GM18909 (cell line): Measurements from ENCODE around the gene RASEF.

ENCODE experiments used
- ATAC-seq: cut with Tn5 transposase; IDR thresholded peaks from one replicate; pipeline ENCODE4 v1.9.1; 2021; ENCODE audit warnings: mild to moderate bottlenecking; ENCODE audit not compliant: unreplicated experiment, poor library complexity

RASEF gene

DNA sequence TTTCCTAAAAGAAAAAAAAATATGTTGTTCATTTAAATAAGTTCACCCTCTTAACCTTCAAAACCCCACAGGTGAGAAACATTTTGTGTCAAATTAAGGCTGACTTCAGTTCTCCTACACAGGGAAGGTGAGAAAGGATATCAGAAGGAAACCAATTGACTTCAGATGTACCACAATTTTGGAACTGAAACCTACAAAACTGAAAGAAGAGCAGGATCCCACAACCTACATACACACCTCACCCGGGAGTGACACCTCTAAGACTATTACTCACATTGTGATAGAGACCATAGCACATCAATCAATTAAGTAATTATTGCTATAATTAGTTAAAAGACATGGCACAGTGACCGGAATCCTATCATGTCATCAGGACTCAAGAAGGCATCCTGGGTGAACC is 47.0 kb downstream of the RASEF start:
- ATAC-seq, result no peak

DNA sequence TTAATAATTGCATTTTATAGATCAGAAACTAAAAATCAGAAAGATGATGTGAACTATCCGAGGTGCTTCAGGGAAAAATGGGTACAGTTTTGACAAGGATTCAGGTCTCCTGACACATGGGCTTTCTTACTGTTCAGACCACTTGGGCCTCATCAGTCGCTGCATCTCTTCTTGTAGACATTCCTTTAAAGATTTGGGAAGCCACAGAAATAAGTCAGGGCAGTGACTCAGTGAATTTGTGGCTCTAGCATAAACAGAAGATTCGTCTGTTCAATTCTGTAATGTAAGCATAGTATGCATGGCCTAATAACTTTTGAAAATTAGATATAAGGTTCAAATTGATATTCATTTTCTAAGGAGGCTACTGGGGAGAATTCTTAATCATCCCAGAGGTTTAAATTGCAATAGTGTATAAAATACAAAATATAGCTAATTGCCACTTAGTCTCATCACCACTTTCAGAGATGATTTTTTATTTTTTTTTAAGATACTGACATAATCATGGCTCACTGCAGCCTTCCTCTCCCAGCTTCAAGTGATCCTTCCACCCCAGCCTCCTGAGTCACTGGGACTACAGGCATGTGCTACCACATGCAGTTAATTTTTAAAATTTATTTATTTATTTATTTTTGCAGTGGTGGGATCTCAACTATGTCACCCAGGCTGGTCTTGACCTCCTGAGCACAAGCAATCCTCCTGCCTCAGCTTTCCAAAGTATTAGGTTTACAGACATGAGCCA is 48.9 kb downstream of the RASEF start:
- no peak for ATAC-seq

DNA sequence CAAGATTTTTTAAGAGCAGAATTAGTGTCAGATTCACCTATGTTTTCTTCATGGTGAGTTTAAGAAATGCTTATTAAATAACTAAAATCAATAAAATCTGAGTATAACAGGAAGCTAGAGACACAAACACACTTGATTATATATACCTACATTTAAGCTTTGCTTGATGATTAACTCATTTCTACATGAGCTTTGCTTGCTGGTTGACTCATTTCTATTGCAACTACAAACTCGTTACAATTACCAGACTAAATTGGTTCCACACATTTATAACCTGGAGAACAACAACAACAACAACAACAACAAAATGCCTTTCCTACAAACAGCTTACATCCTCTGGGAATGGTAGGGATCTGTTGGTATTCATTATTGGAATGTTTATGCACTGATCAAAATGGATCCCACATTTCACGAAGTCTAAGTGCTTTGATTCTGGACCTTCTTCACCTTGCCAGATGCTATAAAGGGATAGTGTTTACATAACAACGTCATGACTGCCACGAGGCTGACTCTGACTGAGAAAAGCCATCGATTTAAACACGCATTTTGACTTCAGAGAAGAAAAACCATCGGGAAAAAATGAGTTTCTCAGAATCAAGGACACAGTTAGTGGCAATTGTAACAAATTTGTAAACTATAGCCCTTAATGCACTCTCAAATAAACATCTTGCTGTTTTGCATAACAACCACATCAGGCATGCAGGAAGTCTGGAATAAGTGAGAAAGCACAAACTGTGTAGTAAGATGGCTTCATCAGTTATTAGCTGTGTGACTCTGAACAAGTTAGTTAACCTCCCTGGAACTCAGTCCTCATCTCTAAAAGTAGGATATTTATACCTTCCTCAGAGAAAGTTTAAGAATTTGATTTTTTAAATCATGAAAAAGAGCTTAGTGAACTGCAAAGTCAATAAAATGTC is 49.8 kb downstream of the RASEF start:
- no peak for ATAC-seq

DNA sequence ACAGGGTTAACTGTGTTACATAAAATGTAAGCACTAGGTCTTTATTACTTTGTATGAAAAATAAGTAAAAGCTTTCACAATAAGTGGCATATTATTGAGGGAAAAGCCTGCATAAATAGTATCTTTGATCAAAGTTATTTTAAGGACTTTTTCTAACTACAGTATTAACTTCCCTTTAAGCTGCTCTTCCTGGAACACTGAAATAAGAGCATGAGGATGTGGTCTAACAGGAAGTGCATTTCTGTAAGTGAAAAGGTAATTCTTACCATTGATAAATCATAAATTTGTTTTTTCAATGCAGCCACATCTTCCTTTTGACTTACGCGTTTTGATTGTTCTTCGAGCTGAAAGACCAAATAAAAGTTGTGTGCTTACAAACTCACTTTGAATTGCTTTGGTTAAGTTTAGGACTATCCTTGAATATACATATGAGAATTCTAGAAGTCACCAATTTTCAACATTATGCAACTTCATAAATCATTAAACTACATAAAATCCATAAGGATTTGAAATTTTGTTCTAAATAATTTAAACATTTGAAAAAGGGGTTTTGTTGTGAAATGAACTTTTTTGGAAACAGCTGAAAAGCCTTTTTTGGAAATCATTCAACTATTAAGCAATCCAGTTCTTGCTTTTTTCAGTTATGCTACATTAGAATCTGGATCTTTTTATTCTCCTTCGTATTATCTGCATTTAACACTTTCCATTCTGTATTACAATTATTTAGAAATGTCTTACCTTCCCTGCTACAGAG is 50.6 kb downstream of the RASEF start:
- ATAC-seq, result no peak

DNA sequence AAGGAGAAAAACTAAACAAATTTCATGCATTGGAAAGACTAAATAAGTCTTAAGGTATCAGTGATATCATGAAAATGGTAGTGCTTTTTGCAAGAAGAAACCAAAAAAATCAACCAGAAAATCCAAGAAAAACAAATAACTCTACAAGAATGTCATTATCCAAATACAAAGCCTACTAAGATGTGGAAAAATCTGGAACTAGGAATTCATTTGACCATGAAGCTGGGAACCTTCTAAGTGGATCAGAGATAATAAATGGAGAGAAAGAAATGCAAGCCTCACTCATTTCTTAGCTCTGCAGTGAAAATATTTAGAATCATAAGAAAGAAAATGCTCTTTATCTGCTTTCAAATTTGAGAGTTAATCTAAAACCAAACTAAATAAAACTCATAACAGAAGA is 51.3 kb downstream of the RASEF start:
- no peak for ATAC-seq

DNA sequence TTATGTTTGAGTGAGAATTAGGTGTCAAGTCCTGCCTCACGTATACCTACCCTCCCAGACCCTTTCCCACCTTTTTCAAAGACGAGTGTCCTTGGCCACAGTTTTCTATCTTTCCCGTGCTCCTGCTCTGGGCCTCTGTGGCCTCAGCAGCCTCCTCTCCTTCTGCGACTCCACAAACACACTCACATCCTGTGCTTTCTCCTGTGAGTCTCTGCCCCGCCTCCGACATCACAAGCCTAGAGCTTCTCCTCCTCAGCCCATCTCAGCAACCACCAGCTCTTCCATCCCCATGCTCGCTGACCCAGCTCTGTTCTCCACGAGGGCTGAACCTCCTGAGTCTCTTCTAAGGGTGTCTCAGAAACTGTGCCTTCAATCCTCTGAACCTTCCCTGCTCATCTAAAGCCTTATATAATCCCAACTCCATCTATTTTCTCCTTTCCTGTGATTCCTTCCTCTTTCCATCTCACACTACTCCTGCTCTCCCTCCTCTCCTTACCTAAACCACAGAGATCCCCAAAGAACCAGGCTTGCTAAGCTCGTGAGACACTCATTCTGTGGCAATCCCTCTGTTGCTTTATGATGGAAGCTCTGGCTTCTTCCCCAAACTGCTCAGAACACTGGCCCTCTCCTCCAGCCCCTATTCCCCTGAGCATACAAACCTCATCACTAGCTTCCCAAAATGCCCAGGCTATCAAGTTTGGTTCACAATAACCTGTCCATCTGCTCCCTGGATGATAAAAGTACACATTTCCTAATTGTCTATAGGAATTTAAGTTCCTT is 55.2 kb downstream of the RASEF start:
- ATAC-seq, result no peak

DNA sequence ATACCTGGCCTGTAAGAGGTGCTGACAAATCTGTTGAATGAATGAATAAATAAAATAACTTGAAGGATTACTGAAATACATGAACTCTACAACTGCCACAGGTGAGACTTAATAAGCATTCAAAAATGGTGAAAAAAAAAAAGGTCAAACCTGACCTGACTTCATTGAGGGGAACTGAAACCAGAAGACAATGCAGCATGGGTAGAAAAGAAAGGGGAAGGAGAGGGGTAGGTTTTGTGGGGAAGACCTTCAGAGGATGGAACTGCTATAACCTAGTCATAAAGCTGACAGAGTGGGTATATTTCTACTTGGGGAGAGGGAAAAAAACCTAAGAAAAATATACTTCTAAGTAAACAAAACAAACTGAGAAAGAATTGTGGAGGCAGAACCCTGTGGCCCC is 56.6 kb downstream of the RASEF start:
- ATAC-seq, result peak; percentile 69

DNA sequence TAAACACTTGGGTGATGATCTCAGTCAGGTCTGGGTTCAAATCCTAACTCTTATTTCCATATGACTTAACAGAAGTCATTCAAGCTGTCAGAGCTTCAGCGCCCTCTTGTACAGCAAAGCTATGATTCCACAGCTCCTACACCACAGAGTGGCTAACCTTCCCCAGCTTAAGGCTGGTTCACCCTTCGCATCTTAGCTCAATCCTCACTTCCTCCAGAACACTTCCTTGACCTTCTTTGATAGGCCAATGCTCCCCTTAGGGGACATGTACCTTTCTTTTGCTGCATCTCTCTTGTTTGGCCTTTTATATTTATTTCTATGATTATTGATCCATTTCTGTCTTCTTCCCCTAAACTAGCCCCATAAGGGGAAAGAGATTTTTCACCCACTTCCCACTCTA is 57.0 kb downstream of the RASEF start:
- ATAC-seq, result no peak

DNA sequence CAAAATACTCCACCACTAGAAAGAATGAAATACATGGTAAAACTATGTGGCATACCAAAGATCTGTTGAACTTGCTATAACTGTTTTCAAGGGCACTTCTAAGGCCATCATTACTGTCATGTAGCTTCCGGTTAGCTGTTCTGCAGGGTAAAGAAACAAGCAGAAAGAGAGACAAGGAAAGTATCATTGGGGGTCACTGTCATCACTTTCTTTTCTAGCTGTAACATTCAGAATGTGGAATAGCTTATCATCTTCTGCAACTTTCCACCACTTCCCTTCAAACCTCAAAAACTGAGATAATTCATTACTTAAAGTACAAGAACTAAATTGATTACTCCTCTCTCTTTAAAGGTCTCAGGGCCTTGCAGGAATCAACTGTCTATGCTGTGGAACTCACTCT is 57.6 kb downstream of the RASEF start:
- ATAC-seq, result no peak

DNA sequence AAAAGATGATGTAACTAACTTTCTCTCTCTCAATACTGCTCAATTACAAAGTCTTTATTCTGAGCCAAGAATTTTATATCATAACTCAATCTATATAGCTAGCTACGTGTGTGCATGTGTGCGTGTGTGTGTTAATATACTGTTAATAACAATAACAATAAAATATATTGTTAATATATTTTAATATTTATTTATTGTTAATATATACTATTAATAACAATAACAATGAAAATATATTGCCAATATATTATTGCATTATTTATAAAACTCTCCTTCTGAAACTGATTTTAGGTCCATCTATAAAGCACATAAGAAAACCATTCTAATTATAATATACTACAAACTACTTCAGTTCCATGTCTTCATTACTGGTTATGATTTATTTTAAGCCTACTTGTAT is 60.6 kb downstream of the RASEF start:
- ATAC-seq, result no peak

DNA sequence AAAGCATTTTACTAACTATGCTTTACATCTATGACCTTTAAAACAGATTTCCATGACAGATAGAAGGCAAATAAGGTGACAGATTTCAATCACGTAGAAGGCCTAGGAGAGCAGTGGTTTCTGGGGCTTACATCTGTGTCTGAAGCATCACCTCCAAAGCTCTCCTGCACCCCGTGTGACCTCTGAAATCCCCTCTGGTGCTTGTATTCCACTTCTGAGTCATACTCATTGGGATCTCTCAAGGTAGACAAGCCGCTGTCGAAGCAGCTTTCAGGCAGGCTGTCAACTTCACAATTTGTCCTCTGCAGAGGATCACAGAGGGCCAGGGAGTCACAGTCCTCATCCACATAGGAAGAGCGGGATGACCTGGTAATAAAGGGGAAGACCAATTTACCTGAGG is 62.2 kb downstream of the RASEF start:
- no peak for ATAC-seq

DNA sequence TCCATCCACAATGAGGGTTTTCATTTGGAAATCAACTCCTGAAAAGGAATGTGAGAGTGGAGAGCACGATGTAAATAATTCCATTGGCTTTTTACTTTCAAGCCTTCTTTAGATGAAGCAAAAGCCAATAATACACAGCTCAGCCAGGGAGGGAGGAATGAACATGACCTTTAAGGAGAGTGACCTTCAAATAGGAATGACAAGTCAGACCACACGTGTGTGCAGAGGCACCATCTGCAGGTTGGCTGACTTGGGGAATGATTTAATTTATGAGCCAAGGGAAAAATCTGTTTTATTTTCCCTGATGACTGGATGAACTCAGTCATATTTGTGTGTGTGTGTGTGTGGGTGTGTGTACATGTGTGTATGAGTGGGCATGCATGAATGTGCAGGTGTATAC is 64.5 kb downstream of the RASEF start:
- no peak for ATAC-seq

DNA sequence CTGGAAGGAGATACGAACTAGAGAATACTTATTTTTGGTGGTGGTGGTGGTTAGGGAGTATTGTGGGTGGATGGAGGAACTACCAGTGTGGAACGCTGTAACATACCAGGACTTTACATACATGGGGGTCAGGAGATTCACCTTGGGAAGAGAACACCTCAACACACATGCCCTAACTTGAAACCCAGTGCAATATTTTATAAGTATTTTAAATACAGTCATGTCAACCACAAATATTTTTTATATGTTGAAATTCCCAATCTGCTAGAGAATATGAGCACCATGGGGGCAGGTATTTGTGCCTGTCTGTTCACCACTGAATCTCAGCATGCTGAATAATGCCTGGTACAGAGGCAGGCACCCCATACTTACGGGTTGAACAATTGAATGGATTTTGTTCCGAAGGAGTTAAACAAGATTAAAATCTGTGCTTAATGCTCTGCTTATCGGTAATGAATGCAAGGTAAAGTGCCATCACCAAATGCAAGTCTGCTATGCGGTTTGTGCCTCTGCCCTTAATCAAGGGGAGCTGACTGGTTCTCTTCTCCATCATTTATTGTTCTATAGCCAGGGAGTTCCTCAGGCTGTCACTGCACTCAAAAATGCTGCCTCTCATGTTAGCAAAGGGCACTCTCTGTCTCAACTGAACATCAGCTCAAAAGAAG is 65.3 kb downstream of the RASEF start:
- no peak for ATAC-seq

DNA sequence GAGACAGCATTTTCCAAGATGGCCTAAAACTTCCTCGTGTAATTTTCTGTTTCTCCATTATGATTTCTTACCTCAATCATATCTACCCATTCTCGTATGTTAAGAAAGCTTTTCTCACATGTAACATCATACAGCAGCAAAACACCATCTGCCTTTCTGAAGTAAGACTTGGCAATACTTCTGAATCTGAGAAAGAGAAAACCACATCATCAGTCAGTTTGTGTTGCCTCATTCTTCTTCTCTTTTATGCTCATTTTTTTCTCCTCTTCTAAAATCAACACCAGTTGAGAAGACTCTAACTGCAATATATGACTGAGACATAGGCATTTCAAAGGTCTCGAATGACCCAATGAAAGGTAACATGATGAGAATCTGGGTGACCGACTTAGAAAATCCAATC is 66.0 kb downstream of the RASEF start:
- no peak for ATAC-seq

DNA sequence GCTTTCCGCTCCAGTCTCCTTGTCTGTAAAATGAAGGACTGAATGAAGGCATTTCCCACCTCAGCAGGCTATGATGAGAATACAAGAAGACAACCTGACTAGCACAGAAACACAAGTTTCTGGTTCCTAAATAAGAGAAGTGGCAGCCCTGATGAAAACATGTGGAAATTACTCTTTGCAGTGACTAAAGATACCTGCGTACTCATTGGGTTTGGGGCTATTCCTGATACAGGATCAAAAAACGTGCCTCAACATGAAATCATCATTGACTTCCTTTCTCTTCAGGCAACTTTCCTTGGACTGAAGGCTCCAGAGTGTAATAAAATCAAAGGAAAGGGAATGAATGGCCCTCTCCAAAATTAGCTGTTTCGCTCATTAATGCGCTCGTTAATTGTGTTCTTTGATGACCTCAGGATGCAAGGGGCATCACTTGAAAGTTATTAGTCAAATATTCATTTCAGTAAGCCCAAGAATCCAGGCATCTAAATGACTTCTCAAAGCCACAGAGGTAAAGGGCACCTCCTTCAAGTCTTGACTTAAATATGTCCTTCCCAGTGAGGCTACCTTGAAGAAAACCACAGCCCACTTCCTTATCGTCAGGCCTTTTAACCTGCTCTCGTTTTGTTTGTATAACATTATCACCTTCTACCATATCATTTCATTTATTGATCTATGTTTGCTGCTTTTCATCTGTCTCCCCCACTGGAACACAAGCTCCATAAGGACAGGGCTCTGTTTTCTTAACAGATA is 68.9 kb downstream of the RASEF start:
- no peak for ATAC-seq

DNA sequence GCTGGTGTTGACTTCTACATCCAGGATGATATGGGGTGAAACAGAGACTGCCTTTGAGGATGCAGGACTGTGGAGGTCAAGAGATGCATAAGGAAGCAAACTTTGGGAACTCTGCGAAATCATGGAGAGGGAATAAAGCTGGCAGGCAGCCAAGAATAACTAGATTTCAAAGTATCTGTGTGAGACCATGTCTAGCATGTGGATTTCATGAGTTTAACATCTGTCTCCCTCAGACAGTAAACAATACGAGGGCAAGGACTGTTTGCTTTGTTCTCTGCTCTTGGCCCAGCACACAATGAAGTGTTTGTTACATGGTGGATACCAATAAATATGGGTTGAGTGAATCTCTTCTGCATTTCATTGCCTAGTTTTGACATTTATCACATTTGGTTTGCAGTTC is 71.3 kb downstream of the RASEF start:
- no peak for ATAC-seq

DNA sequence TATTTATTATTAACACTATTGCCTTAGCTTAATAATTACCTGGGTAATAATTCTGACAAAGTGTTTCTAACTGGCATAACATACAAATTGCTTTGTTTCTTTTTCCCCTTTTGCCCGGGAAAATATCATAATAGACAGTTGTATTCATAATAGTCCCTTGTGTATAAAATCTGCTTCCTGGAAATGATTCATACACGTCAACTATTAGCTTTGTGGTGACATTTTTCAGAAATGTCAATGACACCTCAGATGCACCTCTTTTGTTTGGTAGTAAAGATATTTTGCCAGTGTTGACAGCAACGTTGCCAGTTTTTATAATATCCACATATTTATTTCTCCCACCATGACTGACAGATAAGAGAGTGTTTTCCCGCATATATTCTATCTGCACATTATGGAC is 73.0 kb downstream of the RASEF start:
- ATAC-seq, result no peak

DNA sequence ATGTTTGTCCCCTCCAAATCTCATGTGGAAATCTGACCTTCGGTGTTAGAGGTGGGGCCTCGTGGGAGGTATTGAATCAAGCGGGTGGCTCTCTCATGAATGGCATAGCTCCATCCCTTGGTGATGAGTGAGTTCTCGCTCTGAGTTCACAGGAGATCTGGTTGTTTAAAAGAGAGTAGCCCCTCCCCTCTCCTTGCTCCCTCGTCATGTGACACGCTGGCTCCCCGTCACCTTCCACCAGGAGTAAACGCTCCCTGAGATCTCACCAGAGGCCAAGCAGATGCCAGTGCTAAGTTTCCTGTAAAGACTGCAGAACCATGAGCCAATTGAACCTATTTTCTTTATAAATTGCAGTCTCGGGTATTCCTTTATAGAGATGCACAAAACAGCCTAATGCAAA is 74.5 kb downstream of the RASEF start:
- no peak for ATAC-seq
